ENCODE results near the gene CCDC197.

The CCDC197 gene

DNA sequence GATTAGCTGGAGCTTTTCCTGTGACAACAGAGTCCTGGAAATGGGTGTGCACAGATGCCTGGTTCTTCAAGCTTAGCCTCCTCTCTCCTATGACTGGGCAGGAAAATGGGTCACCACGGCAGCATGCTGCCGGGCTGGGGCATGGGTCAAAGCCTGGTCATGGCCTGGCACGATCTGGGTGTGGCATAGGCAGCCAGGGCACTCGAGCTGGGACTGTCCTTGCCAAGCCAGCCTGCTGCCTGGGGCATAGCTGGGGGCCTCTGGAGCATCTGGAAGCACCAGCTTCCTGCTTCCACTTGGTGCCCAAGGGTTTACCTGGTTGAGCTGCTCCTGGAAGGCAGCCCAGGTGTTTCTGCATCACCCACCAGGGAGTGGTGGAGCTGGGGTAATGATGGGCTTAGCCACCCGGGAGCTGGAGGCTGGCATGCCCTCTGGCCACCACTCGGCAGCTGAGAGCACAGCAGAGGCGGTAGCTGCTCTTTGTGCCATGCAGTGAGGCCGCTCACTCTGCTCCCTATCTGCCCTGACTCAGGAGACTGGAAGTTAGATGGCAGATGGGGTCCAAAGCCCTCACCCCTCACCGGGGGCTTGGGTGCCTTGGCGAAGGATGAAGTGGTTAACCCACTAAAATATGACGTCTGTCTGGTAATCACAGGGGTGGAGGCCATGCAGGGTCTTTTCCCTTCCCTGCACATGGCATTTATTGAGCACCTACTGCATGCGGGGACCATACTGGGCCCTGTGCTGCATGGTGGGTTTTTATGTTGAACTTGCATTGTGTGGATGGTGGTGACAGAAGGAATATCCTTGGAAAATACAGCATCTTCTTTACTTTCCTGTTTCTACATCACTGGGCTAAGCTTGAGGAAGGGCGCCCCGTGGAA lies 30.7 kb downstream of the CCDC197 start:
- no peak for DNase-seq

DNA sequence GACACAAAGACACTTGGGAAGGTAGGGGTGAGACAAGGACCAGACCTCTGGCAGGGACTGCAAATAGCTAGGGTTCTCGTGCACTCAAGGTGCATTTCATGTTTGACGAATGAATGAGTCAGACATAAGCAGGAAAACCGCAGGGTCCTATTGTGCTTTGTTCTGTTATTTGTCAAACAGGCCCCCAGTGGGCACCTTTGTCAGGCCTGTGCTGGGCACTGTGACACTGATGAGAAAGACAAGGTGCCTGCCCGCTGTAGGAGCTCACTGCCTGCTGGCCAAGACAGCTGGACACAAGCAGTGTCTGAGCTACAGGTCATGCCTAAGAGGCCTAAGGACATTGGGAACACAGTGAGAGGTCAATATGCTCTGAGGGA lies 31.3 kb downstream of the CCDC197 start:
- no peak for DNase-seq

- DNase-seq = no peak
These were observed 32.2 kb downstream of the CCDC197 start for GRCh38 chr14:94029265-94029664.

DNA sequence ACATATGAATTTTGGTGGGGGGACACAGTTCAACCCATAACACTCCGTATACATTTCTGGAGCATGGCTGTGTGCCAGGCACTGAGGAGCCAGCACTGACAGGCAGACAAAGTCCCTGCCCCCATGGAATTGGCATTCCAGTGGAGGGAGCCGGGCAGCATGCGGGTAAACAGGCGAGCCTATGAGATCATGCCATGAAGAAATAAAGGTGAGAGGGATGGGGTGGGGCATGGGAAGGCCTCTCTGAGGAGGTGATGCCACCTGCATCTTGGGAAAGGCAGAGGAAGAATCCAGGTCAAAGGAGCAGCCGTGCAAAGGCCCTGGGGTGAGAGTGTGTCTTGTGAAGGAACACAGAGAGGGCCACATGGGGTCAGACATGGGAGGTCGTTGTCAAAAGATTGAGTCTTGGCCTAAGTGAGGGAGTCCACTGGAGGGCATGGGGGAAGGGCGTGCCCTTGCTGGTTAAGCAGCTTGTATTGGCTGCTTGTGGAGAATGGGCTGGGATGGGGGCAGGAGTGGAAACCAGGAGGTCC lies 32.6 kb downstream of the CCDC197 start:
- no peak for DNase-seq

DNA sequence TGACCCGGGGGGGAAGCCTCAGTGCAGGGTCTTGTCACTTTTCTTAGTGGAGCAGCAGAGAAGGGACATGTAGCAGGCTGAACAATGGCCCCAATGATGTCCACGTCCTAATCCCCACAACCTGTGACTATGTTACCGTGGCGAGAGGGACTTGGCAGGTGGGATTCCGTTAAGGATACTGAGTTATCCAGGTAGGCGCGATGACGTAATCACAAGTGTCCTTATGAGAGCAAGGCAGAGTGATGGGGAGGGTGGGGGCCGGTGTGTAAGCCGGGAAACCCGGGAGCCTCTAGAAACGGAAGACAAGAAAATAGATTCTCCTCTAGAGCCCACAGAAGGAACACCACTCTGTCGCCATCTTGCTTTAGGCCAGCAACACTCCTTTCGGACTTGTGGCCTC lies 33.5 kb downstream of the CCDC197 start:
- no peak for DNase-seq

GRCh38 chr14:94031161-94031882 lies 34.2 kb downstream of the CCDC197 start:
- DNase-seq = no peak

DNA sequence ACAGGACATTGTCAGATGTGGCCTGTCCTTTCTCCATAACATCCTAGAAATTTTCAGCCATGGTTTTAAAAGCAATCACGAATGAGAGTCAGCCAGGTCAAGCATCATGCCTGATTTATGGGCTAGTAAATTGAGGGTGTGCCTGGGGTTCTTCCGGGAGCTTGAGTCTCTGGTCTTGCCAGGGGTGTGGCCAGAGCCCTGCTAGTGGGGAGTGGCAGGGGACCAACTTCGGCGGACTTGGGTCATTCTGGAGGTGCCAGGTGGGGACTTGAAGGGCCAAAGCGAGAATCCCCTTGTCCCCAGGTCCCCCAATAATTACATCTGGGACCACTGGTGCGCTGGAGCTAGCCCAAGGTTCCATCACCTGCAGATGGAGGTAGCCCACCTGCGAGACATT lies 34.8 kb downstream of the CCDC197 start:
- no peak for DNase-seq

DNA sequence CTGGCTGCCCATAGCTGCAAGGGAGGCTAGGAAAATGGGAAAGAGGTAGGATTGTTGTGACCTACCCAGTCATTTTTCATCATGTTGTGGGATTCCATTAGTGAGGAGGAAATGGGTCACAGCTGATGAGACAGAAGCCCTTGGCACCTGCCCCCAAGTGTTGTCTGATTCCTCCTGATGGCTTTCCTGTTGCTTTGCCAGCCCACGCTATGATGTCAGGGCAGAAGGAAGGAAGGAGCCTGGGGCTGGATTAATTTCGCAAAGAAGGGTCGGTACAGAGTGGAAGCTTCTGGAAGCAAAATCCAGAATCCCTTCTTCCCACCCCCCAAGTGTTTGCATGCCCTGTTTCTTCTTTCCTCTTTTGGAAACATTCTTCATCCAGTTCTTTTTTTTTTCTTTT lies 37.8 kb downstream of the CCDC197 start:
- DNase-seq = no peak

DNA sequence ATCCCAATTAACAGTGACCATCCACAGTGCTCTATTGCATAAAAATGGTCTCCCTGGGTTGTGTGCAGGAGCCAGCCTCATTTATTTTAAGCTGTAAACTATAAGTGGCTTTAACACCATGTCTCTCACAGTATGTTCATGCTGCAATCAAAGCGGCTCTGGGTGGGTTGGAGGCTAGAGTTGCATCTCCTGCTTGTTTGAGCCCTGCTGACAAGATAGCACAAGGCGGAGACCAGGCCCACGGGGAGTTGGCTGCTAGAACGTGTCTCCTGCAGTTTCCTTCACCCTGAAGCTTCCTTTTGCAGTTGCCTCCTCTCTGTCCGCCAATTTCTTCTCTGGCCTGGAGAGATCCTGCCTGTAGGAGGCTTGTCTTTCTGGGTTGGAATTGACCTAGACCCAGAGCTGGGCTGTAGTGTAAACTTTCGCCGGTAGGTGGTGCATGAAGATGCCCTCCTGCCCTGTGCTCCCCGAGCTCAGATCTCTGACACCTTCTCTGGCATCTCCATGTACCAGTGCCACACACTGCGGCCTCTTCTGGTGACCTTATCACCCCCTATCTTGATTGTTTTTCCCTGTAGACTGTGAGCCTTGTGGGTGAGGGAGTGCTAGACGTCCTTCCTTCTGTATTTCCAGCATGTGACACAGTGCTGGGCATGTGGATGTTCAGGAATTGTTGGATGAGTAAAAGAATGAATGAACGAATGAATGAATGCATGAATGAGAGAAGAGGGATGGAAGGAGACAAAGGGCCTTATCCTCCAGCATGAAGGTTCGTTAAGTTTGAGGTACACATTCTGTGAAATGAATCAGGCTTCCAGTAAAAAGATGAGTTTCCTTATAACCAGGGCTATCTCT lies 39.4 kb downstream of the CCDC197 start:
- DNase-seq = peak; percentile 75

DNA sequence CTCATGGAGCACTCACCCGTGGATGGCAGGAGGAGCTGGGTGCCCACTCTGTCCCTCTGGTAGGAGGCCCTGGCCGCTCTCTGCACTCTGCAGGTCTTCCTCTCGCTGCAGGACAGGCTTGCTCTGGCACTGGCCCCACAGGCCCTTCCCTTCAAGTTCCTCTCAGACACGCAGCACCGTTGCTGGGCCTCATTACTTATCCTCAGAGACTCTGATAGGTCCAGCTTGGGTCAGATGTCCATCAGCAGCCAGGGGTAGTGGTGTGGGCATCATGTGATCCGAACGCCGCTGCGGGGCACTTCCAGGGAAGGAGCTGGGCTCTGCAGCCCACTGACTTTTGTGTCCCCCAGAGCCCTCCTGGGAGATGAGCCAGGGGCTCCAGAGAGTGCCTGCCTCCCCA lies 40.9 kb downstream of the CCDC197 start:
- no peak for DNase-seq

- DNase-seq = no peak
These were observed 41.4 kb downstream of the CCDC197 start for GRCh38 chr14:94038510-94038909.

DNA sequence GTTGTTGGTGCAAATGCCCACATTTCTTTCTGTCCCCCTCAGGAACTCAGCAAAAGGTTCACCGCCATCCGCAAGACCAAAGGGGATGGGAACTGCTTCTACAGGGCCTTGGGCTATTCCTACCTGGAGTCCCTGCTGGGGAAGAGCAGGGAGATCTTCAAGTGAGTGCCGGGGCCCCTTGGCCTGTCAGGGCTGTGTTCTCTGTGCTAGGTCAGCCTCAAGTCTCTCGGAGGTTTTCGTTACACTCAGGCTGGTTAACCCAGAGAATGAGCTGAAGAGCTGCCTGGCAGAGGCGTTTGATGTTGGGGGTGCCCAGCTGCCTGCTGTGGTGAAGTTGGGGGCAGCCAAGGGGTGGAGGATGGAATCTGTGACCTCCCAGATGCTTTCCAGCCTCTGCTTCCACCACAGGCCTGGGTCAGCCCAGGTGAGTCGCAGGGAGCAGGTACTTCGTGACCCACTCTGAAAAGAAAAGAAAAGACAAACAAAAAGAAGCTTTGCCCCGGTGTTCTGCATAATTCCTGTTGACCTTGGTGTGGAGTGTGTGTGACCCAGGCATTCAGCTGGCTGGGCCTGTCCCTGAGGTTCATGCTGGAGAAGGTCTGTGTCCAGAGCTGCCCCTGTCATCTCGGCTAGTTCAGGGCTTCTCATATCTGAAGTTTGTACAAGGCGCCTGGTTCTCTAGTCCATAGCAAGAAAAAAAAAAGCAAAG lies 42.0 kb downstream of the CCDC197 start:
- DNase-seq = no peak

DNA sequence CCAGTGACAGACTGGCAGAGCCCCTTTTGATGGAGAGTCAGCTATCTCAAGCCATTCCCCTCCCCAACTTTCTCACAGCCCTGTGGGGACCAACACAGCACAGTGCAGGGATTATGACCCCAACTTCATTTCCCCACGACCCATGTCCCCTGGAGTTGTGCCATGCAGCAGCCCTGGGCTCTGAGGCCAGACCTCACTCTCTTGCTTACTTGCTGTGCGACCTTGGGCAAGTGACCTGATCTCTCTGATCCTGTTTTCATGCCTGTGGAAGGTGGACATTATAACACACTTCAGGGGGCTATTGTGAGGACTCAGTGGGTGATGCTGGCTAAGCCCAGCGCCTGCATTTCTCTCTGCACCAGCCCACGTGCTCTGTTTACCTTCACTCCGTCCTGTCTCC lies 43.1 kb downstream of the CCDC197 start:
- DNase-seq = no peak

DNA sequence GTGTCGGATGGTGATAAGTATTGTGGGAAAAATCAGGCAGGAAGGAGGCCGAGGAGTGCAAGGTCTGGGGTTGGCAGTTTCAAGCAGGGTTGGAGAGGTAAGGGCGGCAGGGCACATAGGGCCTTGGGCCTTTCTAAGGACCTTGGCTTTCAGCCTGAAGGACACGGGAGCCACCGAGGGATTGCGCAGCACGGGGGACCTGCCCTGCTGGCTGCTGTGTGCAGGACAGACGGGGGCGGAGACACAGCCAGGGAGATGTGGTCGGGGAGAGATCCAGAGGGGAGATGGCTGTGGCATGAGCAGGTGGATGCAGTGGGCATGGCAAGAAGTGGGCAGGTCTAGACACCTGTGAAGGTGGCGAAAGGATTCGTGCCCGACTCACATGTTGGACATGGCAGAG lies 43.7 kb downstream of the CCDC197 start:
- no peak for DNase-seq

DNA sequence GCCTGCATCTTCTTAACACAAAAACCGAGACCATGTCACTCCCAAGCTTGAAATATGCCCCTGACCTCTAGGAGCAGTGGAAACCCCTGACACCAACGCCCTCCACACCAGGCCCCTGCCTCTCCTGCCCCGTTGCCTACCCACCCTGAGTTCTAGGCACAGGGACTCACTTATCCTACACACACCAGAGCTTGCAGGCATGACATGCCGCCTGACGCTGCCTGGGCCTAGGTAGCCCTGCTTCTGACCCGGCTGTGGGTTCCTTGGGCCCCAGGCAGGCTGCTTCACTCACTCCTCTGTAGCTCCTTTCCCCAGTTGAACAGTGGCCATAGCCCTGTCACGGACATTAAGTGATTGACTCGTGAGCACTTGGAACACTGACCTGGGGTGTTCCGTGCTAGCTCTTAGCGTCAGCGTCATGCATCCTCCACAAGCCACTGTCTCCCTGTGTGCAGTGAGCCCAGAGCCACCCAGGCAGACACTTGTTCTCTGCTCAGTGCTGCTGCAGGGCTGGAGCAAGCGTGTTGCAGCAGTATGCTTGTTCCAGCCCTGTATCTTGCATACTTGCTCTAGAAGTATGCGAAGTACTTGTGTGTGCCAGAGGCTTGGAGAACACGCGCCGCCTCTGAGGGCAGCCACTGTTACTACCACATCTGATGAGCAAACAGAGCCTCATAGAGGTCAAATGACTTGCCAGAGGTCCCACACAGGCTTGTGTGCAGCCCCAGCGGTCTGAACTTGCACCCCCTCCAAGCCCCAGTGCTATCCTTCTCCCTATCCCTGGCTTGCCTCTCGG lies 44.6 kb downstream of the CCDC197 start:
- no peak for DNase-seq

GRCh38 chr14:94042433-94043091 lies 45.5 kb downstream of the CCDC197 start:
- no peak for DNase-seq

- DNase-seq = no peak
These were observed 46.1 kb downstream of the CCDC197 start for GRCh38 chr14:94043111-94043755.

GRCh38 chr14:94043756-94044475 lies 46.8 kb downstream of the CCDC197 start:
- DNase-seq = no peak

DNA sequence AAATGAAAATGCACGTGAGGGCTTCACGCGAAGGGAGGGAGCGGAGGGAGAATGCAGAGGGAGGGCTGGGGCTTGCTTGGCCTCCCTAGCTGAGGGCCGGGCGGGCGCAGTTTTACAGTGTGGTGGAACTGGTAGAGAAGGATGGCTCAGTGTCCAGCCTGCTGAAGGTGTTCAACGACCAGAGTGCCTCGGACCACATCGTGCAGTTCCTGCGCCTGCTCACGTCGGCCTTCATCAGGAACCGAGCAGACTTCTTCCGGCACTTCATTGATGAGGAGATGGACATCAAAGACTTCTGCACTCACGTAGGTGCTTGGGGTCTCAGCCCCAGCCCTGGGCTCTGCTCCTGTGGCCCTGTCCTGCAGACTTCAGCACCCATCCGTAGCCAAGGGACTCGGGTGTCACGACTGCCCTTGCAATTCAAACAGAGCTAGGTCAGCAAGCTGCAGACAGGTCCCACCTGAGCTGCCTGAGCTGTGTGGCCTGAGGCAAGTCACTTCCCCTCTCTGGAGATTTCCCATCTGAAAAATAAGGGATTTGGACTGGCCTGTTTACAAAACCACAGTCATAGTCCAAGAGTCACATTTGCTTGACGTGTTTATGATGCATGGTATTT lies 47.5 kb downstream of the CCDC197 start:
- DNase-seq = no peak

Data from activated naive CD4-positive, alpha-beta T cell treated with anti-CD3 and anti-CD28 coated beads, Interleukin-2, amount 50 U/mL, for 16 hours (primary cell).